ENCODE measurements around the gene KPNA1.

- no peak for TF ChIP-seq FOXP4 (CRISPR knock-in tag; IDR thresholded peaks at IDR 0.05)
- TF ChIP-seq, protein P1, sequence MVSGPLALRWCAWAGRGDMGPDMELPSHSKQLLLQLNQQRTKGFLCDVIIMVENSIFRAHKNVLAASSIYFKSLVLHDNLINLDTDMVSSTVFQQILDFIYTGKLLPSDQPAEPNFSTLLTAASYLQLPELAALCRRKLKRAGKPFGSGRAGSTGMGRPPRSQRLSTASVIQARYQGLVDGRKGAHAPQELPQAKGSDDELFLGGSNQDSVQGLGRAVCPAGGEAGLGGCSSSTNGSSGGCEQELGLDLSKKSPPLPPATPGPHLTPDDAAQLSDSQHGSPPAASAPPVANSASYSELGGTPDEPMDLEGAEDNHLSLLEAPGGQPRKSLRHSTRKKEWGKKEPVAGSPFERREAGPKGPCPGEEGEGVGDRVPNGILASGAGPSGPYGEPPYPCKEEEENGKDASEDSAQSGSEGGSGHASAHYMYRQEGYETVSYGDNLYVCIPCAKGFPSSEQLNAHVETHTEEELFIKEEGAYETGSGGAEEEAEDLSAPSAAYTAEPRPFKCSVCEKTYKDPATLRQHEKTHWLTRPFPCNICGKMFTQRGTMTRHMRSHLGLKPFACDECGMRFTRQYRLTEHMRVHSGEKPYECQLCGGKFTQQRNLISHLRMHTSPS (CRISPR knock-in tag; IDR thresholded peaks at IDR 0.05; ENCODE audit: low read depth) = no peak
Observed at GRCh38 chr3:122464659-122465058, 50.1 kb downstream of the KPNA1 start.

Measured in HepG2 (cell line).